ENCODE results near the gene NDUFA9. TPM values are rescaled to one million over a fixed set of nuclear protein-coding genes. Genes with fewer than 3 reads are reported as not detected.
A peak's percentile ranks its signal among the peaks of the same experiment; 100 is the strongest.

Gene NDUFA9
- 96.9 TPM for total RNA-seq
- 250 TPM for polyA plus RNA-seq (ENCODE audit: insufficient read depth, low read depth, low replicate concordance)
- long read RNA-seq, donor 1, full-length matches to known transcripts: 32 of 32 reads
- long read RNA-seq, donor 1, partial matches to known transcripts: 0 of 32 reads
- long read RNA-seq, donor 1, other reads (novel, unspliced or antisense): 0 of 32 reads
- long read RNA-seq, donor 2, full-length matches to known transcripts: 28 of 34 reads
- long read RNA-seq, donor 2, partial matches to known transcripts: 6 of 34 reads
- long read RNA-seq, donor 2, other reads (novel, unspliced or antisense): 0 of 34 reads
- long read RNA-seq, donor 3, full-length matches to known transcripts: 40 of 48 reads
- long read RNA-seq, donor 3, partial matches to known transcripts: 8 of 48 reads
- long read RNA-seq, donor 3, other reads (novel, unspliced or antisense): 0 of 48 reads
- long read RNA-seq, donor 4, full-length matches to known transcripts: 33 of 38 reads
- long read RNA-seq, donor 4, partial matches to known transcripts: 5 of 38 reads
- long read RNA-seq, donor 4, other reads (novel, unspliced or antisense): 0 of 38 reads
- long read RNA-seq, donor 5, full-length matches to known transcripts: 7 of 7 reads
- long read RNA-seq, donor 5, partial matches to known transcripts: 0 of 7 reads
- long read RNA-seq, donor 5, other reads (novel, unspliced or antisense): 0 of 7 reads
- long read RNA-seq, donor 6, full-length matches to known transcripts: 74 of 99 reads
- long read RNA-seq, donor 6, partial matches to known transcripts: 25 of 99 reads
- long read RNA-seq, donor 6, other reads (novel, unspliced or antisense): 0 of 99 reads
- long read RNA-seq, donor 7, full-length matches to known transcripts: 64 of 68 reads
- long read RNA-seq, donor 7, partial matches to known transcripts: 1 of 68 reads
- long read RNA-seq, donor 7, other reads (novel, unspliced or antisense): 3 of 68 reads
- long read RNA-seq, donor 8, full-length matches to known transcripts: 32 of 37 reads
- long read RNA-seq, donor 8, partial matches to known transcripts: 5 of 37 reads
- long read RNA-seq, donor 8, other reads (novel, unspliced or antisense): 0 of 37 reads
- long read RNA-seq, donor 9, full-length matches to known transcripts: 20 of 20 reads
- long read RNA-seq, donor 9, partial matches to known transcripts: 0 of 20 reads
- long read RNA-seq, donor 9, other reads (novel, unspliced or antisense): 0 of 20 reads
- long read RNA-seq, donor 10, full-length matches to known transcripts: 21 of 21 reads
- long read RNA-seq, donor 10, partial matches to known transcripts: 0 of 21 reads
- long read RNA-seq, donor 10, other reads (novel, unspliced or antisense): 0 of 21 reads

DNA sequence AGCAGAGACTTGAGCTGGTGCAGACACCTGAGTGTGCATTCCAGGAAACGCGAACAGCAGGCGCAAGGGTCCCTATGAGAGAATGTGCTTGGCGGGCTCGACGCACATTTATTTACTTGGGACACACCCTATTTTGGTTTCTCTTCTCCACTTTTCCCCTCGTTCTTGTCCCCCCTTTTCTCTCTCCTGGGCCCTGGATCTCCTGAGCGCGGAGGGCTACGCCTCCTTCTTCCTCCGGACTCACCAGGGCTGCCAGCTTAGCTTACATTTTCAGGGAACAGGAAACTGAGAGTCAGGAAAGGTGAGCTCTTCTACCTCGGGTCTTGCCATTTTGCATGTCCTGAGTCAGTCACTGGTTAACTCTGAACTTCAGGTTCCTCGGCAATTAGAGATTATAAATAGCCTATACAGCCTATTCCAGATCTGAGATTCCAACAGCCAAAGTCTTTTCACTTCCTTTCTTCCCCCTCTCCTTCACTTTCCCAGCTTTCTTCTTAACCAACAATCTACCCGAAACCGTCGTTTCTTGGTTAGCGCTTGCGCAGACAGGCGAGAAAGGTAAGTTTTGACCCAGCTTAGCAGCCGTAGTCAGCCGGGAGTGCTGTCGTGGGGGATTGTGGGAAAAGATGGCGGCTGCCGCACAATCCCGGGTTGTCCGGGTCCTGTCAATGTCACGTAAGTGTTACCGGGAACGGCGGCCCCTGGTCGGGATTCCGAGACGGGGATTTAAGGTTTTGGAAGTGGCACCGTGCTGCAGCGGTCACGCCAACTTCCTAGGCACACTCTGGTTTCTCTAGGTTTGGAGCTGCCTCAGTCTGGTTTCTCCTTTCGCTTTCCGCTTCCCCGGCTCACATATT lies at the start of gene NDUFA9, which contains the start of gene AKAP3:
Gene NDUFA9 (plus strand): TSS at position 614 of the 857 bp plus-strand sequence. CDS start 13 bp downstream, at position 627.
Gene AKAP3 (minus strand): TSS at position 551 of the 857 bp plus-strand sequence. CDS start 10,855 bp downstream, outside the sequence.
- TF ChIP-seq, protein P1, sequence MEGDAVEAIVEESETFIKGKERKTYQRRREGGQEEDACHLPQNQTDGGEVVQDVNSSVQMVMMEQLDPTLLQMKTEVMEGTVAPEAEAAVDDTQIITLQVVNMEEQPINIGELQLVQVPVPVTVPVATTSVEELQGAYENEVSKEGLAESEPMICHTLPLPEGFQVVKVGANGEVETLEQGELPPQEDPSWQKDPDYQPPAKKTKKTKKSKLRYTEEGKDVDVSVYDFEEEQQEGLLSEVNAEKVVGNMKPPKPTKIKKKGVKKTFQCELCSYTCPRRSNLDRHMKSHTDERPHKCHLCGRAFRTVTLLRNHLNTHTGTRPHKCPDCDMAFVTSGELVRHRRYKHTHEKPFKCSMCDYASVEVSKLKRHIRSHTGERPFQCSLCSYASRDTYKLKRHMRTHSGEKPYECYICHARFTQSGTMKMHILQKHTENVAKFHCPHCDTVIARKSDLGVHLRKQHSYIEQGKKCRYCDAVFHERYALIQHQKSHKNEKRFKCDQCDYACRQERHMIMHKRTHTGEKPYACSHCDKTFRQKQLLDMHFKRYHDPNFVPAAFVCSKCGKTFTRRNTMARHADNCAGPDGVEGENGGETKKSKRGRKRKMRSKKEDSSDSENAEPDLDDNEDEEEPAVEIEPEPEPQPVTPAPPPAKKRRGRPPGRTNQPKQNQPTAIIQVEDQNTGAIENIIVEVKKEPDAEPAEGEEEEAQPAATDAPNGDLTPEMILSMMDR (IDR thresholded peaks at IDR 0.05; ENCODE audit: borderline replicate concordance, extremely low read depth, insufficient read depth): no peak
- peak within 1 kb of the TSS; percentile 92 to 99 (median 96) for H3K9ac ChIP-seq (ENCODE audit: low read length in 3 of 3)
- H3K27me3 ChIP-seq (ENCODE audit: control insufficient read depth, insufficient read depth, low read length): no peaks in the 10 kb centered on the region
- intact Hi-C loops (cut with DNase I): no loop called here
- no peak for FAIRE-seq
- H3K4me1 ChIP-seq (ENCODE audit: control insufficient read depth in 2 of 3, insufficient read depth in 2 of 3, low read depth in 1 of 3, low read length in 3 of 3): peaks cover 5 to 14% (median 10%) of the 10 kb centered on the region in 3 donors
- no peaks in the 10 kb centered on the region for H3K36me3 ChIP-seq (ENCODE audit: control insufficient read depth in 2 of 3, insufficient read depth in 3 of 3, low read length in 3 of 3)
- no peaks in the 10 kb centered on the region for H3K9me3 ChIP-seq (ENCODE audit: control insufficient read depth in 2 of 3, insufficient read depth in 1 of 3, low read length in 3 of 3)
- DNase-seq: peak; percentile 89 to 96 (median 91)
- H3K4me3 ChIP-seq (ENCODE audit: low read length in 3 of 3): peak within 1 kb of the TSS; percentile 98 to 99 (median 99)
- H3K27ac ChIP-seq (ENCODE audit: low read depth in 2 of 2, low read length in 2 of 2): peak within 1 kb of the TSS; percentile 84 to 93

DNA sequence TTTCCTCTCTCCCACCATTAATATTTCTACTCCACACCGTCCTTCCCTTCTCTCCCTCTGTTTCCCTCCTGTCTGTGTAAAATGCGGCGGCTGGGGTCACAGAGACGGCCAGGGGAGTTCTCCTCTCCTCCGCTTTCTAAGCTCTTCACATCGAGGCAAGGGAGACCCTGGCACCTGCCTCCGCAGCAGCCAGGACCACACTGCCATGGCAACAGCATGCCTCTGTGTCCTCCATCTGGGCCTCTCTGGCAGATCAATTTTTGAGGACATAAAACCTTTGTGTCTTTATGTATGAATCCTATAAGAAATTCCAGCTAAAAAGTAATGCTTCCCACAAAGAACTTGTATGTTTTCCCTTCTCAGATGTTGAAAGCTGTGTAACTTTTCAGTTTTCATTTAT lies 45.5 kb upstream of the NDUFA9 start:
- H3K4me3 ChIP-seq (ENCODE audit: low read length in 3 of 3): no peak overlapping the region
- H3K9me3 ChIP-seq (ENCODE audit: control insufficient read depth in 2 of 3, insufficient read depth in 1 of 3, low read length in 3 of 3): no peaks in the 10 kb centered on the region
- DNase-seq (no peak), FAIRE-seq (no peak)
- no peaks in the 10 kb centered on the region for H3K27me3 ChIP-seq (ENCODE audit: control insufficient read depth, insufficient read depth, low read length)
- TF ChIP-seq, protein P1 (IDR thresholded peaks at IDR 0.05; ENCODE audit: borderline replicate concordance, extremely low read depth, insufficient read depth): no peak
- H3K9ac ChIP-seq (ENCODE audit: low read length in 3 of 3): no peak overlapping the region
- H3K4me1 ChIP-seq (ENCODE audit: control insufficient read depth in 2 of 3, insufficient read depth in 2 of 3, low read depth in 1 of 3, low read length in 3 of 3): no peaks in the 10 kb centered on the region
- H3K36me3 ChIP-seq (ENCODE audit: control insufficient read depth in 2 of 3, insufficient read depth in 3 of 3, low read length in 3 of 3): no peaks in the 10 kb centered on the region
- no peak overlapping the region for H3K27ac ChIP-seq (ENCODE audit: low read depth in 2 of 2, low read length in 2 of 2)
- intact Hi-C loops (cut with DNase I): no loop called here

DNA sequence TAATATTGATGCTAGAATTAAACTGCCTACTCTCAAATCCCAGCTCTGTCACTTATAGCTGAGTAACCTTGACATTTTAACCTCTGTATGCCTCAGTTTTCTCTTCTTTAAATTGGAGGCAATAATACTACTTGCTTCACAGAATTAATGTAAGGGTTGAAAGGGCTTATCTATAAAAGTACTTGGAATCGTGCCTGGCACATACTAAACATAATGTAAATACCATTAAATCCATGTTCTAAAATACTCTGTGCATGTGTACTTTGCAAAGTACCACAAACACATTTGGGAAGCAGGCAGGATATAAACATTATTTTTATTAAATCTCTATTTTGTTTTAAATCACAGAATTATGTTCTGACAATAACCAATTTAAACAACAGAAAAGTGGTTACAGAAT lies 45.0 kb upstream of the NDUFA9 start:
- intact Hi-C loops (cut with DNase I): no loop called here
- H3K27me3 ChIP-seq (ENCODE audit: control insufficient read depth, insufficient read depth, low read length): no peaks in the 10 kb centered on the region
- H3K36me3 ChIP-seq (ENCODE audit: control insufficient read depth in 2 of 3, insufficient read depth in 3 of 3, low read length in 3 of 3): peaks cover 0 to under 1% (median 0%) of the 10 kb centered on the region in 3 donors
- FAIRE-seq: no peak
- DNase-seq: no peak
- no peak overlapping the region for H3K9ac ChIP-seq (ENCODE audit: low read length in 3 of 3)
- no peak overlapping the region for H3K4me3 ChIP-seq (ENCODE audit: low read length in 3 of 3)
- TF ChIP-seq, protein P1 (IDR thresholded peaks at IDR 0.05; ENCODE audit: borderline replicate concordance, extremely low read depth, insufficient read depth): no peak
- H3K4me1 ChIP-seq (ENCODE audit: control insufficient read depth in 2 of 3, insufficient read depth in 2 of 3, low read depth in 1 of 3, low read length in 3 of 3): no peaks in the 10 kb centered on the region
- no peak overlapping the region for H3K27ac ChIP-seq (ENCODE audit: low read depth in 2 of 2, low read length in 2 of 2)
- no peaks in the 10 kb centered on the region for H3K9me3 ChIP-seq (ENCODE audit: control insufficient read depth in 2 of 3, insufficient read depth in 1 of 3, low read length in 3 of 3)

All from kidney (tissue), 22 donors.